Activated CD8-positive, alpha-beta memory T cell treated with anti-CD3 and anti-CD28 coated beads, Interleukin-2, amount 50 U/mL, for 24 hours (primary cell): Measurements from ENCODE around the gene MYO3B.

Source experiments
- DNase-seq: peaks from one replicate; pipeline ENCODE4 v3.0.0-alpha.2; 2020; ENCODE audit errors: extremely low read depth

Gene MYO3B

DNA sequence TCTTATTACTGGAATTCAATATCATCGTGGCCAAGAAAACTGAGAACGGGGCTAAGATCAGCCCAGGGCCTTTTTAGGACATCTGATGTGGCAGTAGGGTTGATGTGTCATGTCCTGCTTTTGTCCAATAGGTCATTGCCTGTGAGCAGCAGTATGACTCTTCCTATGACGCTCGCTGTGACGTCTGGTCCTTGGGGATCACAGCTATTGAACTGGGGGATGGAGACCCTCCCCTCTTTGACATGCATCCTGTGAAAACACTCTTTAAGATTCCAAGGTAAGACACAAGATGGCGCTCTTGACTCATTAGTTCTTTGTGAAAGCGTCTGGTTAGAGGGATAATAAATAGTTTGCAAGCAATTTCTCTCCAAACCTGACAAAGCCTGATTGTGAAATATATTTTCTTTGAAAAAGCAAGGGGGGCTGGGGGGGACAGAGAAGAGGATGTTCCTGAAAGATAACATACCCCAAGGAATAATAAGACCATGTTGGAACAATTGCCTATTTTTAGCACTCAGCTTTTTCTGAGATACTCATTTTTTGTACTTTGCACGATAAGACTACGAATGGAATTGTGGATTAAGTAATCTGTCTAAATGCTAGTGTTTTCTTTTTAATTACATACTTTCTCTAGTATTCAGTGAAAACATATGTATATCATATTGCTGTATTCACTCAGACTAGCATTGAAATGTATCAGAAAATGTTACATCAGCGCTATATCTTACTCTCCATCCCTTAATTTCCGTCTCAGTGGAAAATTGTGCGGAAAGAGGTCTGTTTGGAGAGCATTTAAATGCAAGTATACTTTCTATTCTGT lies 58.1 kb downstream of the MYO3B start:
- no peak for DNase-seq

DNA sequence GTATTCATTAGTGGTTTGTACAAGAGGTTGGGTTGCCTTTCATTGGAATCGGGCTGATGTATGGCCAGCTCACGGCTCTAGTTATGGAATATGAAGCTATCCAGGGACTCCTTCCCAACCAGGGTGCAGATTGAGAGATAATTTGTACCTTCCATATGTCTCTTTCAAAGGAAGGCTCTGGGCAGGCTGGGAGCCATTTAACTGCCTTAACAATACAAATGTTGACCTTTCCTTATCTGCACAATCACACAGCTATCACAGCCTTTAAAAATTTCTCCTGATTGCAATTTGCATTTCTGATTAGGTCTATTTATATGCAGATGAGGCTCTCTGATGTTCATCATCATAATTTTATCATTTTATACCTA lies 58.7 kb downstream of the MYO3B start:
- no peak for DNase-seq

DNA sequence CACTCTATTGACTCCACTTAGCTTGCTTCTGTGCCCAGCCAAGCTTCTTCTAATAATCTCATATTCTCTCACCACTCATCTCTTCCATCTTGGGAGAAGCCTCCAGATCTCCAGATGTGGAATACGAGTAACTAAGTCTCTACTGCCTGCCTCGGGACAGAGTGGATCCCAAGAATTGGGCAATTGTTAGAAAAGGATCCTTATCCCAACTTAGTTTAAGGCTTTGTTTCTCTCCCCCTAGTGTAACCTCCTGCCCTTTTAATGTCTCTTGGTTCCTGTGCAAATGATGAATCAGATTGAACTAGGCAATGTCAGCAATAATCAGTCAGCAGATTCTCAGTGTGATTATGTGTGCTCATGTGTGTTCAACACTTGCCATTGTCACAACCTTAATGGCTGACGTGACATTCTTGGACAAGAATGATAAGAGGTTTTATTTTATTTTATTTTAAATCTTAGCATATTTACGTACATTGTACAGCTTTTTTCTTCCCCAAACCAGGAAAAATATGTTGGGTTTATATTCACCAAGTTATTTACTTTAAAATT lies 59.7 kb downstream of the MYO3B start:
- no peak for DNase-seq

DNA sequence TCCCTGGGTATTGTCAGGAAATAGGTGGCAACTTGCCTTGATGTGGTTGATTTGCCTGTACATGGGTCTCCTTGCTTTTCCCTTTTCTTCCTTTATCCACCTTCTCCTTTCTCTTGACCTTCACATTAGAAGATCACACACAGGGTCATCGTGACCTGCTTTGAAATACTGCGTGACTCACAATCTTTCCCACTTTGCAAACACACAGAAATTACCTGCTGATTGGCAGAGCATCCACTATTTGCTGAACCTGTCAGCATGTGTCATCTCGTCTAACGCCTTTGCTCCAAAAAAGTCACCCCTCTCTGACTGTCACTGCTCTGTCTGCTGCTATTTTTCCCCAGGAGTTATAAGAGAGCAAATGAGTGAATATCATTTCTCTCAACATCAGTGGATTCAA lies 60.8 kb downstream of the MYO3B start:
- no peak for DNase-seq

DNA sequence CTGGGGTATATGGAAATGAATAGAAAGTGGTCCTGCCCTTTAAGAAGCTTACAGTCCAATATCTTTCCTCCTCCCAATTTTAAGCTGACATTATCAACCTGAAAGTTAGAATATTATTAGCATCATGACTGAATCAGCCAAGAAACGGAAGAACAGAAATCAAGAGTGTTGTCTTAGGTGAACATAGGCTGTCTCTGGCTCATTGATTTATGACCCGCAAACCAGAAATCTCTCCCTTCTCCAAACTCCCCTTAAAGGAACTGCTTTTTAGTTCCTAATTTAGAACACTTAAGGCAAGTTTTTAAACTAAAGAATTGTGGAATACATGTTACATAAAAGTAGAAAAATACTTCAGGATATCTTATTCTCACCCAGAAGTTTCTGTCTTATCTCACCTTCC lies 62.7 kb downstream of the MYO3B start:
- no peak for DNase-seq

DNA sequence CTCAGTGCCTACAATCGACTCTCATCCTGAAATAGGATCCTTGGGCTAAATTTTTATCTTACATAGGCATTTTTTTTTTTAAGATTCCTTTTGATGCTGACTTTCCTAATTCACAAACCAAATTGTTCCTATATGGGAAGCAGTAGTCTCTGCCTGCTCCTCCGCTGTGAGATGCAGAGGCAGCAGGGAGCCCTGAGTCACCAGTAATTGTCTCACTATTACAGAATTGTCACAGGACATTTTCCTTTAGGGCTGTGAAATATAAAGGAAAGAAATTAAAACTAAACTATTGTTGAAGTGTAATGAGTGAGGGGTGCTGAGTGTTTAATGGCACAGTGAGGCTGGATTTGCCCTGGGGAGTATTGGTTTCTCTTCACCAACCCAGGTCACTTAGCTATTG lies 63.8 kb downstream of the MYO3B start:
- no peak for DNase-seq

DNA sequence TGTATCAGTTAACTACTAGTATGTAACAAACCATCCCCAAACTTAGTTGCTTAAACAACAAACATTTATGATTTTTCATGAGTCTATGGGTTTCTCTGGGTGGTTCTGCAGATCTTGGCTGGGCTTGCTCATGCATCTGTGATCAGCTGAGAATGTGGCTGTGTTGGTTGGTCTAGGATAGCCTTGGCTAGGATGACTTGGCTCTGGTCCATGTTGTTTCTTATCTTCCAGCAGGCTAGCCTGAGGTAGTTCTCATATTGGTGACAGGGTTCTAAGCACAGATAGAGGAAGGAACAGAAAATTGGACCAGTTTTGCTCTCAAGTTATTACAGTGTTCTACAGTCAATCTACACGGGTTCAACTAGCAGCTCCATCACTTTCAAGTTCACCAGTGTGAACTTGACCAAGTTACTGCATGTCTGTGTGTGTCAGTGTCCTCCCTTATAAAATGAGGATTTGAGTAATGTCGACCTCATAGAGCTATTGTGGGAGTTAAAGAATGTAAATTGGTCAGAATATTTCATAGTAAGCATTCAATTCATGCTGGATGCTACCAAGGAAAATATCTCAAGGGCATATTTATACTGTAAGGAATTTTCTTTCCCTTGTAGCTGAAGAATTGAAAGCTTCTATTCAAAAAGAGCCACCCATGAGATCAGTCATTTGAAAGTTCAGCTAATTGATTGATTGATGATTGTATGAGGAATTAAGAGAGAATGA lies 65.3 kb downstream of the MYO3B start:
- DNase-seq, result no peak

DNA sequence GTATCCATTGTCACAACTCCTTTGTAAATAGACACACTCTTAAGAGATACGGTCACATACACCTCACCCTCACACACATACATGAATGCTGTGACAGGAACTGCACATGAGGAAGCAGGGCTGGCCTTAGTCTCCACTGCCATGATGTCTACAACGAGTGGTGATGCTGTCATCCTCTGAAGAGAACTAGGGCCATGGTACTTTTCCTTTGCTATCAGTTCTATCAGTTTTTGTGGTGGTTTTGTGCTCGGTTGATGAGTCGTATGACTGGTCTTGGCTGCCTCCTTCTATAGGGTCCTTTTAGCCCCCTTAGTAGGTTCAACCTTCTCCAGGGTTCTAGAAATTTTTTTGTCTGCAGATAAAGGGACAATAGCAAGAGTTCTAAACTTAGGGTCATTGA lies 66.0 kb downstream of the MYO3B start:
- DNase-seq, result no peak

DNA sequence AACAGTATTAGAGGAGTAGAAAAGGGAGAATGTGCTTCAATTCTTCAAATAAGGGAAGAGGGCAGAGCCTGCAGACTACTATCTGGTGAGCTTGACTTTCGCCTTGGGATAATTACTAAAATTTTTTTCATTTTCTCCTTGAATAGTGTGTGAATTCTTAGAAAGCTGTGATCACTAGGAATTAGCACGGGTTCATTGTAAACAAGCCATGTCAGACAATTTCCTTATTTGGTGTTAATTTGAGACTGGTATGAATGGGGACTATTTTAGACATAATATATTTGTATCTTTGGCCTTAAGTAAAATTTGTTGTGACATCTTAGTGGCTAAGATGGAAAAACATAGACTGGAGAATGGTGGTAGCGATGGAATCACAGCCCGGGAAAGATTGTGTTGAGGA lies 66.6 kb downstream of the MYO3B start:
- no peak for DNase-seq

DNA sequence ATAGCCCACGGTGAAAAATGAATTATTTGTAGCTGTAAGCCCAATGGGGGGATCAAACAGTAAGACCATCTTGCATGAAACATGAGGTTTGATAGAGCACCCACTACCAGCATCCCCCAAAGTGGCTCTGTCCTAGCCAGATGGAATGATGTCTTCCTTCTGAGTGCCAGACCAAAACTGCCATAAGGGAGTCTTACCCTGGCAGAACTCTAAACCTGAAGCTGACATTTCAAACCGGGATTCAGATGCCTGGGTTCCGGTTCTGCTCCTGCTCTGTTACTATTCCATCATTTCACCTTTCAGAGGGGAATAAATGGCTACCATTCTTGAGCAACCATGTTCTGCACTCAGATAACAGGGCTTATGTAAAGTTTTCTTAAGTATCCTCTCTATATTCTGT lies 67.4 kb downstream of the MYO3B start:
- no peak for DNase-seq

DNA sequence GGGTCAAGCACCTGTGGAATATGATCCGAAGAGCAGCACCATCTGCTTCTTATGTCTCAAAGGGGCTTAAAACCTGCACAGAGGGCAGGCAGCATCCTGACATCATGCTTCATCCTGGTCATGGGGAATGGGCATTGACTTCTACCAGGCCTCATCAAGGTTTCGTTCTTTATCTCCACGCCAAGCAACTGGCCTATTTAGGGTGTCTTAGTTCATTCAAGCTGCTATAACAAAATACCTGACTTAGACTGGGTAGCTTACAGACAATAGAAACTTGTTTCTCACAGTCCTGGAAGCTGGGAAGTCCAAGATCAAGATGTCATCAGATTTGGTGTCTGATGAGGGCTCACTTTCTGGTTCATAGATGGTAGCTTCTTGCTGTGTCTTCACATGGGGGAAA lies 69.4 kb downstream of the MYO3B start:
- no peak for DNase-seq

DNA sequence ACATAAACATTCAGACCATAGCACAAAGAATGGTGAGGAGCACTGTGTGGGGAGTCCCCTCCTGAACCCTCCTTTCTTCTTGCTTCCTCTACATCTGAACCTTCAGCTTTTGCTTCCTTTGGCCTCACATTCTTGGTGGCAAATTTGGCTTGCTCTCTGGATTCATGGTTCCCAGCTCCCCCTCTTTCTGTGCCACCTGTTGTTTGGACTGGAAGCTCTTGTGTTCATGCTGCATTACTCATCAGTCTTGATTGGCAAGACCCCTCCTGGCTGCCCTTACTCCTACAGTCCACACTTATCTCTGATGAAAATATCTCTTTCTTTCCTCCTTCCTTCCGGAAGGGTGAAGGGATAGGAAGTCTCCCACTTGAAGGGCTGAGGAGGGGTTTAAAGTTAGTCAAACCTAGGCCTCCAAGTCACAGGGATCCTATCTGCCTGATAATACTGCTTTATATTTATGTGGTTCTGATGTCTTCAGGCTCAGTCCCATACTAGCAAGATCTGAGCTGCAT lies 70.0 kb downstream of the MYO3B start:
- DNase-seq, result no peak

DNA sequence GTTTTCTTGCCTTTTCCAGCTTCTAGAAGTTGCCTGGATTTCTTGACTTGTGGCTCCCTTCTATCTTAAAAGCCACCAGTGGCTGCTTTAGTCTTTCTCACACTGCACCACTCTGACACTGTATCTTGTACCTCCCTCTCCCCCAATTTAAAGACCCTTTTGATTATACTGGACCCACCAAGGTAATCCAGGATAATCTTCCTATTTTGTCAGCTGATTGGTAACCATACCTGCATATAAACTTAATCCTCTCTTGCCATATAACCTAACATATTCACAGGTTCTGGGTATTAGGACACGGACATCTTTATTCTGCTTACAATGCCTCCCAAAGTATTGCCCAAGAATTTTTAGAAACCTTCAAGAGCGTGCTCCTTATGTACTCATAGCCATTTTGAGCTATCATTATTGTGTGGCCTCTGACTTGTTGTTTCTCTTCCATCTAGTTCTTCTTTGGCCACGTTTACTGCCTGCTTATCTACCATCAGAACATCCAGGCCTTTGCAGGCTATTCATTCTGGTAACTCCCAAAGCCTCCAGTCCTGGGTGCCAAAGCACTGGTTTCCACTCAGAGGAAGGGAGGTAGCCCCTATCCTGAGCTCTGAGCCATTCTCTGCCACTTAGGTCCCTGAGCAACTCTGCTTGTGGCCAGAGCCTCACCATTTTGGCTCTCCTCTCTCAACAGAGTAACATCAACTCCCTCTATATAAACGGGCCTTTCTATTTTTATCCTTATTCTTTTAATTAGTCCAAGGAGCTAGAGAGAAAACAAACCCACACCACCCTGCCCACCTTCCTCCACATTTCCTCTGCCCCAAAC lies 70.8 kb downstream of the MYO3B start:
- DNase-seq, result no peak

DNA sequence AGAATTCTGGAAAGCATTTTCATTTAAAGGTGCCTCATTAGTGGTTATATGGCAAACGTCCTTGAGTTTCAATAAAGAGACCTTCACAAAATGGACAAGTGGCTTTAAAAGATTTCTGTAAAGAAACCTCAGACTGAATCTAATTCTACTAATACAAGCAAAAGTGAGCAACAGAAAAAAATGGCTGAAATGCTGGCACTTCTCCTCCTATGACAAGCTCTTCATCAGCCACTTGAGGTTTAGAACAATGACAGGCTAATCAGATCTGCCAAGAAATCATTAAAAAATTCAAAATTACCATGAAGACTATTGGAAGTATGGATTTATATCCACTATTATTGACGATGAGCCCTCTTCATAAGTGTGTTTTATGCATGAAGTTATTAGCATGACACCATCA lies 71.8 kb downstream of the MYO3B start:
- no peak for DNase-seq

DNA sequence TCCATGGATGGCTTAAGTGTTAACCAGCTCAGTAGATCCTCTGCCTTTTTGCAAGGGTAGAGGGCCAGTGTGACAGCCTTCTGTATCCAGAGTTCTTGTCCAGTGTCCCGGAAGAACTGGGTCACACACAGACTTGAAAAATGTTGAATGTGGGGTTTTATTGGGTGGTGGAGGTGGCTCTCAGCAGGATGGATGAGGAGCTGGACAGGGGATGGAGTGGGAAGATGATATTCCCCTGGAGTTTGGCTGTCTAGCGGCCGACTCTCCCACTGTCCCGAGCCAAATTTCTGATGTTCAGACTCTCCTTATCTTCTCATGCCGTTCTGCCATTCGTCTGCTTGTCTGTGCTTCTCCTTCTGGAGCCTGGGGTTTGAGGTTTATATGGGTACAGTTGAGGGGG lies 72.6 kb downstream of the MYO3B start:
- DNase-seq, result no peak

DNA sequence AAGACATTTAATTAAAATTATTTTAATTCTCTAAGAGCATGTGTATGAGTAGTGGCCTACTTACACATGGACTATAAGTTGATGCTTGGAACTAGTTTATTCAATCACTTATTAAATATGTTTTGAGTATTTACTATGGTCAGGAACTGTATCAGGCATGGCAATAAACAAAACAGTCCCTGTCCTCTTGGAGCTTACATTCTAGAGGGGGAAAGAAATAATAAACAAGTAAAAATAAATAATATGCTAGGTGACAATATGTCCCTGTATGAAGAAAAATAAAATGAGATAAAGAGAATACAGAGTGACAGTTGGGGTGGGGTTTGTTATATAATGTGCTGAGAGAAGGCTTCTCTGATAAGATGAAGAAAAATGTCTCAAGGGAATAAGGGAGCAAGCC lies 74.5 kb downstream of the MYO3B start:
- DNase-seq, result no peak

DNA sequence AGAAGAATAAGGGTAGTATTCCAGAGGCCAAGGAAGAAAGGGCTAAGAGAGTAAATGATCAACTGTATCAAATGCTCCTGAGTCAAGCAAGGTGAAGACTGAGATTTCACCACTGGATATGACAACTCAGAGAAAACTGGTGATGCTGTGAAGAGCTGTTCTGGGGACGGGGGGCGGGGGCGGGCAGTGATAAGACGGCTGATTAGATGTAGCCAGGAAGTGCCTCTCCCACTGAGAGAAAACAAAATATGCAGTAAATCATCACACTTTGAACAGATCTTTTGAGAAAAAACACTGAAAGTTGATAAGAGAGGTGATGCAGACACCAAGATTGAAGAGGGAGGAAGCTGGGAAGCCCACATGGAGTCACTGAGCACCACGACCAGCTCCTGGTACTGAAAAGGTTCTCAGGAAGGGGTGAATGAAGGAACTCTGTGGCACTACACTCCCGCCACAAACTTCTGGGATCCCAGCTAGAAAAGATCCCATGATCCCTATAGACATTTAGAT lies 75.8 kb downstream of the MYO3B start:
- no peak for DNase-seq

DNA sequence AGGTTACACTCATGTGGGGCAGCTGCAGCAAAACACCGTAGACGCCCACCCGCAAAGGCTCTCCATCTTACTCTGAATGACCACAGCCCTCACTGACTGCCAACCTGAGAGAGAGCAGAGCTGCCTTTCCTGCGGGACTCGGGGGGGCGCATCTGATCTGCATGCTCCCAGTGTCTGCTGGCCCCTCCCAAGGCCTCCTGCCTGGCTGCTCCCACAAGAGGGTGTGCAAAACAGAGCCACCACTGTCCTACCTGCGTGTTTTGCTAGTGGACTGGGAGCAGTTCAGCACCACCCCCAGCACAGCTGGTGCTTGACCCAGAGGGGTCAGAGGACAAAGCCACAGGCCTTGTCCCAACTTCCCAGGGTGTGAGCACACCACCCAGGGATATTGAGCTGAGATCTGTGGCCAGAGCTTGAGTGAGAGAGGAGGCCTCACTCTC lies 76.4 kb downstream of the MYO3B start:
- DNase-seq, result no peak

DNA sequence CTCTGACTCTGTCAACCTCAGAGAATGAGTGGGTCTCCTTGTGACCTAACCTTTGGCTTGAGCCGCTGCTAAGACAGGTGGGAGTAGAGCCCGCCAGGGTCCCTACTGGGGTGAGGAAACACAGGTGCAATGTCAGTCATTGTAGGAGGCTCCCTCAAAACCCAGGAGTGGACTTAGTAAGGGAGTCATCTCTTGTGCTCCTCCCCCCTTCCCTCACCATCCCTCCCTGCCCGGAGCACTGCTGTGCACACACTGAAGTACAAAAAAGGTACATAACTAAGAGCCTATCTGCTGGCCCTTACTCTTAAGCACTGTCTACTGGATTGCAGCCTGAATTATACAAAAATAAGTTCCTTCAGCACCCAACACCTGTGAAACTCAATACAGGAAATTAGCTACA lies 77.2 kb downstream of the MYO3B start:
- DNase-seq, result no peak

DNA sequence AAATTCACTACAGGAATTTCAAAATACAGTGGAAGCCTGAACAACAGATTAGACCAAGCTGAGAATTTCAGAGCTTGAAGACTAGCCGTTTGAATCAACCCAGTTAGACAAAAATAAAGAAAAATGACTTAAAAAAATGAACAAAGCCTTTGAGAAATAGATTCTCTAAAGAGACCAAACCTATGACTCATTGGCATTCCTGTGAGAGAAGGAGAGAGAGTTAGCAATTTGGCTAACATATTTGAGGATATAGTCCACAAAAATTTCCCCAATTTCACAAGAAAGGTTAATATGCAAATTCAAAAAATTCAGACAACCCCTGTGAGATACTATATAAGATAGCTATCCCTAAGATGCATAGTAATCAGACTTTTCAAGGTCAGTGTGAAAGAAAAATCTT lies 78.0 kb downstream of the MYO3B start:
- DNase-seq, result no peak

DNA sequence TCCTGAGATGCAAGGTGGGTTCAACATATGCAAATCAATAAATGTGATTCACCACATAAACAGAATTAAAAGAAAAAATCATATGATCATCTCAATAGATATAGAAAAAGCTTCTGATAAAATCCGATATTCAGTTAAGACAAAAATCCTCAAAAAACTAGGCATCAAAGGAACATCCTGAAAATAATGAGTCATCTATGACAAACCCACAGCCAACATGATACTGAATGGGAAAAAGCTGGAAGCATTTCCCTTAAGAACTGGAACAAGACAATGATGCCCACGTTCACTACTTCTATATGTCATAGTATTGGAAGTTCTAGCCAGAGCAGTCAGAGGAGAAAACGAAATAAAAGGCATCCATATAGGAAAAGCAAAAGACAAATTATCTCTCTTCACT lies 80.4 kb downstream of the MYO3B start:
- no peak for DNase-seq

DNA sequence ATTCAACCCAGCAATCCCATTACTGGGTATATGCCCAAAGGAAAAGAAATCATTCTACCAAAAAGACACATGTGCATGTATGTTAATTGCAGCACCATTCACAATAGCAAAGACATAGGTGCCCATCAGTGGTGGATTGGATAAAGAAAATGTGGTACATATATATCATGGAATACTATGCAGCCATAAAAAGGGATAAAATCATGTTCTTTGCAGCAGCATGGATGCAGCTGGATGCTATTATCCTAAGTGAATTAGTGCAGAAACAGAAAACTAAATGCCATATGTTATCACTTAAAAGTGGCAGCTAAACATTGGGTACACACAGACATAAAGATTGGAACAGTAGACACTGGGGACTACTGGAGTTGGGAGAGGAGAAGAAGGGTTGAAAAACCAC lies 82.2 kb downstream of the MYO3B start:
- no peak for DNase-seq
